Femur (tissue), 1 donor: ENCODE measurements around the gene MED15.

Experiments
- DNase-seq: peaks from one replicate; pipeline ENCODE4 v3.0.0-alpha.2; 2017

The MED15 gene

GRCh38 chr22:20510811-20511577 lies 3.6 kb downstream of the MED15 start:
- no peak for DNase-seq

GRCh38 chr22:20511578-20512229 lies 4.3 kb downstream of the MED15 start:
- no peak for DNase-seq

- no peak for DNase-seq
Measured at GRCh38 chr22:20514658-20515406, 7.4 kb downstream of the MED15 start.

- no peak for DNase-seq
Measured at GRCh38 chr22:20516399-20516798, 9.0 kb downstream of the MED15 start.

GRCh38 chr22:20517422-20517821 lies 10.0 kb downstream of the MED15 start:
- DNase-seq: no peak

- no peak for DNase-seq
Measured at GRCh38 chr22:20517841-20518592, 10.6 kb downstream of the MED15 start.

- DNase-seq: no peak
Measured at GRCh38 chr22:20519558-20519957, 12.1 kb downstream of the MED15 start.

- DNase-seq: no peak
Measured at GRCh38 chr22:20520093-20520511, 12.7 kb downstream of the MED15 start.

- no peak for DNase-seq
Measured at GRCh38 chr22:20522134-20523004, 15.0 kb downstream of the MED15 start.

GRCh38 chr22:20523086-20523983 lies 15.9 kb downstream of the MED15 start:
- no peak for DNase-seq

- no peak for DNase-seq
Measured at GRCh38 chr22:20524004-20524481, 16.6 kb downstream of the MED15 start.

- DNase-seq: no peak
Measured at GRCh38 chr22:20525048-20525447, 17.6 kb downstream of the MED15 start.

GRCh38 chr22:20526305-20526627 lies 18.9 kb downstream of the MED15 start:
- no peak for DNase-seq

- DNase-seq: no peak
Measured at GRCh38 chr22:20526628-20527355, 19.4 kb downstream of the MED15 start.

GRCh38 chr22:20528405-20528978 lies 21.1 kb downstream of the MED15 start:
- no peak for DNase-seq

- no peak for DNase-seq
Measured at GRCh38 chr22:20530368-20531153, 23.2 kb downstream of the MED15 start.

GRCh38 chr22:20531154-20531403 lies 23.7 kb downstream of the MED15 start:
- DNase-seq: no peak

- DNase-seq: peak; percentile 30
Measured at GRCh38 chr22:20531404-20532201, 24.2 kb downstream of the MED15 start.
